Smooth muscle cell of the brain vasculature (primary cell): Measurements from ENCODE around the gene ITGAV.
A peak's percentile ranks its signal among the peaks of the same experiment; 100 is the strongest.

Experiments used
- DNase-seq: peaks from one replicate; pipeline ENCODE4 v3.0.0-alpha.2; 2012; ENCODE audit warnings: low read depth, low spot score

The ITGAV gene

DNA sequence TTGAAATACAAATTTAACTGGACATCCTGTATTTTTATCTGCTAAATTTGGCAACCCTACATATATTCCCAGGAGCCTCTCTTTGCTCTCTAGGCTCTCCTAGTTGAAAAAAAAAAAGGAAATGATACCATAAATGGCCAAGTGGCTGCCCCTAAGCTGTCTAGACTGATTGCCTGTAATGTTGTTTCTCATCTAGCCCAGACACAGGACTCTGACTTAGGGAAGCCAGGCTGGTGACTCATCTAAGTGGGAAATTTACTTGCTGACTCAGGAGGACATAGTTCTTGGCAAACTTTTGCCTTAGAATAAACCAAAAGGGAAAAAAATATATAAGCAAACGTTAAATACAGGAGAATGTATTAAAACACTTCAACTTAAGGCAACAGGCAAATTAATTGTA is 14.6 kb upstream of the ITGAV start:
- DNase-seq, result peak; percentile 93

DNA sequence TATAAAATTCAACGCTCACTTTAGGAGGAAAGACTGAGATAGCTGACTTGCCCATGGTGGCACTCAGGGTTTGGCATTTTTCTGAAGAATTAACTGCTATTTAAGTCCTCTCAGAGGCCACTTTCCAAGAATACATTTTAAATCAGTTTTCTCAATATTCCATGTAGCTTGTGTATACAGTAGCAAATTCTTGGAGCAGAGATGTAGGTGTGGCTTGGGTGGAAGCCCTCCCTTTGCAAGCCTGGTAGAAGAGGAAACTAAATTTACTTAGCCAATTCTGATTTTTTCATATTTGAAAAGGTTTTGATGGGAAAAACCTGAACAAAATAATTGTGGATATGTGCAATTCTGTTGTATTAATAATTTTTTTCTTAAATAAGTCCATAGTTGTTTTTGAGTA is 14.0 kb upstream of the ITGAV start:
- DNase-seq, result no peak

DNA sequence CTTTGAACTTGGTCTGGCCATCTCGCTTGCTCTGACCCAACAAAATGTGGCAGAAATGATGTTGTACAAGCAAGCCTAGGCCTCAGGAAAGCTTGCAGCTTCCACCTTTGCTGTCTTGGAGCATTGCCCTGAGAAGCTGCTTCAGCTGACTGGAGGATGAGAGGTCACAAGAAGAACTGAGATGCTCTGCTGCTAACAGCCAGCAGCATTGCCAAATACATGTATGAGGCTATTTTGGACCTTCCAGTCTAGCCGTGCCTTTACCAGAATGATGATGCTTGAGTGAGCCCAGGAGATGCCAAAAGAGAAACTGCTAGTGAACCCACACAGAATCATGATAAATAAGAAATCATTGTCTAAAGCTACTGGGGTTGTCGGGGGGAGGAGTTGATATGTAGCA is 13.2 kb upstream of the ITGAV start:
- no peak for DNase-seq

DNA sequence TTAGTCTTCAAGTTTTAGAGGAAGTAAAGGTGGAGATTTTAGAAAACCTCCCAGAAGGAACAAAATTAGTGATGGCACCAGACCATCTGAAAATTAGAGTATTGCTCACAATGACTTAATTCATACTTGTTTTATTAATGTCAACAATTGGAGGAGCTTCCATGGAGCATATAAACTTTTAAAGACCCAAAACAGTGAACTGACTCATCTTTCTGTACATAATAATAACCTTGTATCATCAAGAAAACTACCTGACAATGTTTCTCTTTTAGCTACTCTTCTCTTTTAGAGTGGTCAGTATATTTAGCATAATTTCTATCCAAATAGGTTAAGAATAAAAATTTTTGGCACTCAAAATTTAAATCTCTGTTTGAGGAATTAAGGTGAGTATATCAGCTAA is 7.2 kb upstream of the ITGAV start:
- no peak for DNase-seq

DNA sequence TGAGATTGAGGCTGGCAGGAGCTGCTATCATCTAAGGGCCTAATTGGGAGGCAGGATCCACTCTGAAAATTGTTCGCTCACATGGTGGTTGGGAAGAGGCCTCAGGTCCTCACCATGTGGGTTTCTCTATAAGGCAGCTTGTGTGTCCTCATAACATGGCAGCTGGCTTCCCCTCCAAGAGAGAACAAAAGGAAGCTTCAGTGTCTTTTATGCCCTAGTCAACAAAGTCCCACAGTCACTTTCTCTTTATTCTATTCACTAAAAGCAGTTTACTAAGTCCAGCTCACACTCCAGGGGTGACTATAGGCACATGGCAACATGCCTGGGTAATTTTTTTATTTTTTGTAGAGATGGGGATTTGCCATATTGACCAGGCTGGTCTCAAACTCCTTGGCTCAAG is 5.8 kb upstream of the ITGAV start:
- DNase-seq, result no peak

DNA sequence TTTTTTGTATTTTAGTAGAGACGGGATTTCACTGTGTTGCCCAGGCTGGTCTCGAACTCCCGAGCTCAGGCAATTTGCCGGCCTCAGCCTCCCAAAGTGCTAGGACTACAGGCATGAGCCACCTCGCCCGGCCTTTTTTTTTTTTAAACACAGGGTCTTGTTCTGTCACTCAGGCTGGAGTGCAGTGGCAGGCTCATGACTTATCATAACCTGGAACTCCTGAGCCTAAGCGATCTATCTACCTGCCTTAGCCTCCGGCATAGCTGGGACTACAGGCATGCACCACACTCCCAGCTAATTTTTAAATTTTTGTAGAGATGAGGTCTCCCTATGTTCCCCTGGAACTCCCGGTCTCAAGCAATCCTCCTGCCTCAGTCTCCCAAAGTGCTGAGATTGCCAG is 1.4 kb upstream of the ITGAV start:
- no peak for DNase-seq

DNA sequence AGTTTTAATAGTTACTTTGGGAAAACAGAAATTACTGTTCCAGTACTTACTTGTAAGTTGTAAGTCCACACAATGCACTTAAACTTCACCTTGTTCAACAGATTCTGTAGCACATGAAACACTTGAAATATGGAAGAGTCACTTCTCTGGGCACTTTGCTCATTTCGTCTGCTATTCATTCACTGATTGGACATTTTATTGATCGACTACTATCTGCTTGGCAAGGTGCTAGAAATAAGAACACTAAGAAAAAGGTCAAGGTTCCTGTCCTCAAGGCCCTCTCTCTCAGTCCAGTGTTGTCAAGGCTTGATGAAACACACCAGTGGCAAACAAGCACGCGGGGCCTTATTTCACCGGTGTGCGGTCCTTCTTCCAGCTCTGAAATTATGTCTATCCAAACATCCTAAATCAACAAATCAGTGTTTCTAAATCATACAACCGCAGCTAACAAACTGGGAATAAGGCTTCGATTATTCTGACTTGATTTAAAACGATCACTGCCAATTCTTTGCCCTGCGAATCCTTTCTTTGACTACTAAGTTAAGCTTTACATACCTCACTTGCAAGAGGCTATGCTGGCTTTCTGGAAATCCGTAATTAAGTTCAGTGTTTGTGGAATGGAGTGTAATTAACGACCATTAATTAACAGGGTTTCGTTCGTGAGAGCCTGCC is 780 bp upstream of the ITGAV start:
- no peak for DNase-seq

DNA sequence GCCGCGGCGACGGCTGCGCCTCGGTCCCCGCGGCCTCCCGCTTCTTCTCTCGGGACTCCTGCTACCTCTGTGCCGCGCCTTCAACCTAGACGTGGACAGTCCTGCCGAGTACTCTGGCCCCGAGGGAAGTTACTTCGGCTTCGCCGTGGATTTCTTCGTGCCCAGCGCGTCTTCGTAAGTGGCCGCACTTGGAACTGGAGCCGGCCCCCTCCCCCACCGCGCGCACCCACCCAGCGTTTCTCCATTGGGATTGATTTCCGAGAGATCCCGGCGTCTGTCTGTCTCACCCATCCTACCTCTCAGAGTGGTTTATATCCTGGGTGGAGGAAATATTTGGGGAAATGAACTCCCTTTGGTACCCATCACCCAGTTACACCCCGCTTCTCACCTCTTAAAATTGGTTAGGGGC is 498 bp downstream of the ITGAV start:
- DNase-seq, result no peak

DNA sequence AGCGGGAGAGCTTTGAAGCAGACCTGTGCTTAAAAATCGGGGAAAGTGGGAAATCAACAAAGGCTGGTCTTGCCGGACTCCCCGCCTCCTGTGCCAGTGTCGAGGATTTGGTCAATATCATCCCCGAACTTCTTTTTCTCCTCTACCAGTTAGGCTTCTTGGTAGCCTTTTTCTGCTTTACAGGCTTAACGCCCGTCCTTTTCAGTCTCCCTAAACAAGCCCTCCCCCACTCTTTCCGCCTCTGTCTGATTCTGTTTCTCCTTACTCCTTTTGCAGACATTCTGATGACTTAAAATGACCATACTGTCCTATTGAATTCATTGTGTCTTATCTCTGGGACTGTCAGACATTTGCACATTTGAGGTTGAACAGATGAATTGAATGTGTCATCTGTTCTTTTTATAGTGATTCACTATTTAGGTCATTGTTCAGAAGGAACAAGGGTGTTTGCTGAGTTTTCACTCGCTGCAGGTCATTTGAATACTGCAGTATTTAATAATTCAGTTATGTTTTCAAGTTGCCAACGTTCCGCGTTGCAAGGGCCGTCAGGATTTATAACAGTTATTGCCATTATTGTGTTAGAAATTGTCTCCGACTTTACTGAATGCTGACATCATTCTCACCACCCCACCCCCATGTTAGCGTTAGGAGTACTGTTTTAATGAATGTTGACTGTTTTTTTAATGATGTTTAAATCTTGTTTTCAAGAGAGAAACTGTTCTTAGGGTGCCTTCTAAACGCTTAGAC is 1.1 kb downstream of the ITGAV start:
- no peak for DNase-seq

DNA sequence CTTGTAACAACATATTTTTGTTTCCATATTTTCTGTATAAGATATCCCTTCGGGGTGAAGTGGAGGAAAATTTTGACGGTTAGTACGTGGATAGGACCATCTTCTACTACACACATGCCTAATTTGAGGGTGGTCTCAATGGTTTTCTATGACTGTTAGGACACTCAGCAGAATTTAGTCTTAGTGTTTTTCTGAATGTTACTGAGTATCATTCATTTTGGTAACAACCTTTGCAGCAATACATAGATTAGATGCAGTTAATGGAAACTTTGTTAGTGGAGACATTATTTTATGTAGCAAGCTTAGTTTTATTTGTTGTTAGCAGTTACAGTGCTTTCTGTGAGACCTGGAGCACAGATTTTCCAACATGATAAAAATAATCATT is 1.6 kb downstream of the ITGAV start:
- no peak for DNase-seq

DNA sequence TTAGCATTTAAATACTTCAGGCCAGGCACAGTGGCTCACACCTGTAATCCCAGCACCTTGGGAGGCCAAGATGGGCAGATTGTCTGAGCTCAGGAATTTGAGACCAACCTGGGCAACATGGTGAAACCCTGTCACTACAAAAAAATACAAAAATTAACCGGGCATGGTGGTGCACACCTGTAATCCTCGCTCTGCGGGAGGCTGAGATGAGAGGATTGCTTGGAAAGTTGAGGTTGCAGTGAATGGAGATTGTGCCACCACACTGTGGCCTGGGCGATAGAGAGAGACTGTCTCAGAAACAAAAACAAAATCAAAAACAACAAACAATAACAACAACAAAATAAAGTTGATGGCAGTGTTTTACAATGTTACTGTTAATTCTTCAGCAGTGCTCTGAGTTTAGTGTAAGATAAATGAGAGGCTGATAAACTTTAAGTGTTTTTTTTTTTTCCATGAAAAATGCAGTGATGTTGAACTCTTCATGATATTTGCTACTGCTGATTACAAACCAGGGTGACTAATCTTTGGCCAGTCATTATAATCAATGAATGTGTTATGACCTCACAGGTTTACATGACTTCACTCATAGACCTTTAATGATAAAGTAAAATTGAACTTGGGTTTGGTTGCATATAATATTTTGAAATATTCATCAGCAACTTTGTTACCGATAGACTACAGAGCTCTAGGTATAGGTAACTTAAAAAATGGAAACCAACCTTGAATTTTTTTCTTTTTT is 2.5 kb downstream of the ITGAV start:
- DNase-seq, result no peak

DNA sequence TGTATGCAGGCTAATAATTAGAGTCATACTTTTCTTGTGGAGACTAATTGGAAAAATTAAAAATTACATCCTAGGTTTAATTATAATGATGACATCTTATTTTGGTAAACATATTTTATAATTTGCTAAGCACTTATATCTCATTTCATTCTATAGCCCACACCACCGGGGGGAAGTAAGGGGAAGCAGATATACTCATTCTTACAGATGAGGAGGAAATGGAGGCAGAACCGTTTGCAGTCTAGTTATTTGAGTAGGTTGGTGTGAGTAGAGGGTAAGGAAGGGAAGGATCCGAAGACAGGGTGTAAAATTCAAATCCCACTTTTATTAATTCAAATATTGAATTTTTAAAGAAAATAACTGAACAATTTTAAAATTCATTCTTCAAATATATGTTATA is 3.7 kb downstream of the ITGAV start:
- DNase-seq, result no peak

DNA sequence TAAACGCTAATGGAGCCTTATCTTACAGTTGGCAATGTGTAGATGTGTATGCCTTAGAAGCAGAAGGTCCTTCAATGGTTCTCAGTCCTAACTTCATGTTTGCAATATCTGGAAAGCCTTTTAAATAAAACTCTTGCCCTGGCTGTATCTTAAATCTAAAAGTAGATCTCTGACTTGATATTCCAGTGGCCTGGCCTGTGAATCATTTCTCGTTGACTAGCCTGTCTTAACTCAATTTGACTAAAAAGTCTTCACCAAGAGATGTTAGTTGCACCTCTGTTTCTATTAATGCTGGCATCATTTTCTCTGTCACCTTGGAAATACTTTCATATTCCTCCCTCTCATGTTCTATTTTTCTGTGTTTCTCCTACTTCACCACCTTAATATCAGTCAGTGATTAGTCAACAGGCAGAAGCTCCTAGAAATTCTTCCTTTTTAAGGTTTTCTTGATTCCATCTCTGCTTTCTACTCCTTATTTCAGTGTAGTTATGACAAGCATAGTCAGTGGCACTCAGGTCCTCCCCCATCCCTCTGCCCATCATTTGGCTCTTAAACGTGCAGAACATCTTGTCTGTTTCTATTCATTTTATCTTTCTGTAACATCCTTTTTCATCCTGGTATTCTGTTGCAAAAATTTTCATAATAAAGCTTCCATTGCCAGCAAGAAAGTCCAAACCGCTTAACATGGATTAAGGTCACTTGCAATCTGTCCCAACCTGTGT is 4.3 kb downstream of the ITGAV start:
- no peak for DNase-seq

DNA sequence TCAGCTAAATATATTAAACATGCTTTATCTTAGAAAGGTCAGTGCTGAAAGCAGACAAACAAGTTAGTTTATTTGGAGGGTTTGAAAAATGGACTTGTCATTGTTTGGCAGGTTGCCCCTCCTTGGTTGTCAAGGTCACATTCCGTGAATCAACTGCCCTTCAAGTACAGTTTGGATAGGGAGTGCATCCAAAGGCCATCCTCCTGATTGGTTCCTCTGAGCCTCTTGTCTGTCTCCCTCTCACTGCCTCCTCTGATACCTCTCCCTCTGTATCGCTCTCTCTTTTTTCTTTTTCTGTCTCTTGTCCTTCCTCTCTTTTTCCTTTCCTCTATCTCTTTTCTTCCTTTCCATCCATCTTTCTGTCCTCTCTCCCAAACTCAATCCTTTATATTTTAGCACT is 5.4 kb downstream of the ITGAV start:
- no peak for DNase-seq

DNA sequence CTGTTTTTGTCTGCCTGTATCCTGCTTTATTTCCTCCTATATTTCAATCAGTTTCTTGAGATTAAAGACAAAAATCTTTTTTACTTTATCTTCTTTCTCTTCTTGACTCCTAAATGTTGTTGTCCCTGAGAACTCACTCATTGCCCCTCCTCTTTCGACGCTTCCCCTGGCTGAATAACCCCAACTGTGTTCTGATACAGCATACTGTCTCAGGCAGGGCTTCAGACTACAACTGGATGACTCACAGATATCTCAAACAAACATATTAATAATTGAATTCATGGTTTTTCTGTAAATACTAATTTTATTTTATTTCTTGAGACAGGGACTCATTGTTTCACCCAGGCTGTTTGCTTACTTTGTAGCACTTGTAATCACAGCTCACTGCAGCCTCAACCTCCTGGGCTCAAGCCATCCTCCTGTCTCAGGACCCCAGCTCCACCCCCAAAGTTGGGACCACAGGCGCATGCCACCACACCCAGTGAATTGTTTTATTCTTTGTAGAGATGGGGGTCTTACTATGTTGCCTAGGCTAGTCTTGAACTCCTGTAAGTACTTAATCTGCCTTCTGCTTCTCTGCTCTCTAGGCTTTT is 9.4 kb downstream of the ITGAV start:
- no peak for DNase-seq

DNA sequence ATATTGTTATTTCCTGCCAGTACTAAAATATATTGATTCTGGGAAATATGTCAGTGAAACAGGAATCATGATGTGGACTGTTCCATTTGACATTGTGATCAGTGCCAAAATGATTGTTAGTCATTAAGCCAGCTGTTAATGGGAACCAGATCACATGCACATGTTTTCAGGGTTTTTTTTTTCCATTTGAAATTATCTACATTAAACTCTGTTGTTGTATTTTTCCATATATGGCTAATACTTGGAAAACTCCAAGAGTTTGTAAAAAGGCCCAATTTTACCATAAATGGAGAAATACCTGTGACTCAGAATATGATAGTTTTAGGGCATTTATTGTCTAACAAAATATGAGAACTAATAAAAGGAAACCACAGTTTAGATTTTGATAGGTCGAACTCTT is 13.4 kb downstream of the ITGAV start:
- DNase-seq, result no peak

DNA sequence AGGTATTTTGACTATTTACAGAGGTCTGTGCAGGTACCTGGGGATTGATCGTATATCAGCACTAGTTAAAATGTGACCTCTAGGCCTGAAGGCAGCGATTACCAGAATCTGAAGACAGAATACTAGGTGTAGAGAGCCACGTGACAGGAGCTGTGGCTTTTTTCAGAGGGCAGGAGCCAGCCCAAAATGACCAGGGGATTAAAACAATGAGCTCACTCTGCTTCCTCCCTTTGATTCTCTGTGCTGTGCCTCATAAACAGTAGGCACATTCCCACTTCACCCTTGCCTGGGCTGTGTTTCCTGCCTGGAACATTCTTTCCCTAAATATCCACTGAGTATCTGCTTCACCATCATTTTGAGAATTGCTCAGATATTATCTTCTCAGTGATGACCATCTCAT is 15.2 kb downstream of the ITGAV start:
- DNase-seq, result no peak

DNA sequence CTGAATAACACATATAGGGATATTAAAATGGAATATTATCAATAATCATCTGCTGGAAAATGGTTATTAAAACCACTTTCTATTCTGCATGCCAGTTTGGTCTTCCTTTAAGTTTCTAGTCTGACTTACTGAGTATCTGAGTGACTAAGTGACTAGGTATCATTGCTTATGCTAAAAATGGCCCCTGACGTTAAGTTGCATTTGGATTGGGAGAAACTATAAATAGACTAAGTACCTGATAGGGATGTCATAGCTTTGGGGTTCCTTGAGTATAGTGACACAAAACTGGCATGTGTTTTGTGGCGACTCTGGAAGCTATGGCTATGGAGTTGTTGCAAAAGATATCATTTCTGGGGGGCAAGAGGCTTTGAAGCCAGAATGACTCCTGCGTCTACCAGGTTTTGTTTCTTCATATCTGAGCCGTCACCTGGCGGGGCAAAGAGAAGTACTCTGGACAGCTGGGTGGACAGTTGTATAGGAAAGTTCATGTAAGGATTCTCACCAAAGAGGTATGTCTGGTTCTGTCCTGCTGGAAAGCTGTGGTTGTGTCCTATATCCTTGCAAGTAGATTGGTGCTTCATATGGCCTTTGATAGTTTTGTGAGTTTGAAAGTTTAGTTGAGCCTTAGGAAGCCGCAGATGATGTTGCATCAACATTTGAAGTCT is 17.9 kb downstream of the ITGAV start:
- no peak for DNase-seq

DNA sequence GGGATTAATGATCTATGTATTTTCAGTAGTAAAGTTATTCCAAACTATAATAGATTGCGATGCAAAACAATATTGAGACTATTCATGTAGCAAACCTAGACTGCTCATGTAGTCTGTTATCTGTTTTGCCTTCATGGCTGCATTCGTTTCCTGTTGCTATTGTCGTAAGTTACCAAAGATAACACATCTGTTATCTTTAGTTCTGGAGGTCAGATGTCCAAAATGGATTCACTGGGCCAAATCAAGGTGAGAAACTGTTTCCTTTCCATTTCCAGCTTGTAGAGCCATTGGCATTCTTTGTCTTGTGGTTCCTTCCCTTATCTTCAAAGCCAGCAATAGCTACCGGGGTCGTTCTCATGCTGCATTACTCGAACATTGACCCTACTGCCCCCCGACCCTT is 20.9 kb downstream of the ITGAV start:
- DNase-seq, result no peak

DNA sequence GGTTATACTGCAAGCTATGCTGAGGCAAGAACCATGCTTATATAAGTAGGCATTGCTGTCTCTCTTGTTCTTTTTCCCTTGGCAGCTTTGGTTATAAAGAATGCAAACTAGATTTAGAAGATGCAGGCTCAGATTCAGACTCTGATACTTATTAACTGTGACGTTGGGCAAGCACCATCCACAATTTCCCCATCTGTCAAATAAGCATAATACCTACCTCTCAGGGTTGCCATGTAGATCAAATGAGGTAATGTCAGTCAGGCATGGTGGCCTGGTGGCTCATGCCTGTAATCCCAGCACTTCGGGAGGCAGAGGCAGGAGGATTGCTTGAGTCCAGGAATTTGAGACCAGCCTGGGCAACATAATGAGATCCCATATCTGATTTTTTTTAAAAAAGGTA is 21.7 kb downstream of the ITGAV start:
- no peak for DNase-seq

DNA sequence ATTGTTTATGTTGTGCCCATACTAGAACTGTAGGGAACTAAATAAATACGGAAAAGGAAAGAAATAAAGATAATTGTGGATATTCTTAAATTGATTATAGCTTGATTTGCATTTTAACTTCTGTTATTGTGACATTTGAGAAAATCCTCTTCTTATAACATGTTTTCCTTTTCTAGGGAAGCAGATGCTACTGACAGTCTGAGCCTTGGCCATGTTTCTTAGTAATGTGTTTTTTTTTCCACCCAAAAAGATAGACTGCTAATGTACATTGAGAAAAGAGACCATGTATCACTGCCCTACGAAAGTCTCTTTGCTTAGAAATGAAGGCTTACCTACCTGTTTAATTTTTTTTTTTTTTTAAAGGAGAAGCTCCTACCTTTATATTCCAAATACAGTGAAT is 22.2 kb downstream of the ITGAV start:
- no peak for DNase-seq
